Stimulated activated CD4-positive, alpha-beta T cell treated with anti-CD3 and anti-CD28 coated beads, TNF-alpha, amount 100 ng/mL, for 1 hour (primary cell): ENCODE results near the gene RMND5B.

ENCODE experiments used
- DNase-seq, 3 donors: peaks; one replicate each; pipeline ENCODE4 v3.0.0-alpha.2; 2020; ENCODE audit warnings: low read depth in 3 of 3, low spot score in 1 of 3

Gene RMND5B

GRCh38 chr5:178113141-178113787 lies 17.6 kb upstream of the RMND5B start, which contains the start of gene N4BP3:
N4BP3 (plus strand) TSS chr5:178113532; CDS start chr5:178119584, 6,052 bp downstream.
- DNase-seq: peak; percentile 67 to 77 (median 74)

GRCh38 chr5:178113841-178114324 lies 16.9 kb upstream of the RMND5B start:
- DNase-seq: no peak

GRCh38 chr5:178114325-178115135 lies 16.3 kb upstream of the RMND5B start:
- DNase-seq: peak in 1 of 3 donors; percentile 20

- no peak for DNase-seq
Observed at GRCh38 chr5:178115136-178115813, 15.5 kb upstream of the RMND5B start.

- DNase-seq: no peak
Observed at GRCh38 chr5:178115814-178116142, 15.0 kb upstream of the RMND5B start.

GRCh38 chr5:178116143-178116885 lies 14.5 kb upstream of the RMND5B start:
- DNase-seq: peak; percentile 25 to 57 (median 37)

GRCh38 chr5:178117923-178118701 lies 12.7 kb upstream of the RMND5B start:
- no peak for DNase-seq

- DNase-seq: no peak
Observed at GRCh38 chr5:178119915-178120606, 10.8 kb upstream of the RMND5B start.

GRCh38 chr5:178120607-178121357 lies 10.0 kb upstream of the RMND5B start:
- DNase-seq: peak; percentile 56 to 80 (median 74)

GRCh38 chr5:178121391-178122276 lies 9.2 kb upstream of the RMND5B start:
- no peak for DNase-seq

GRCh38 chr5:178122346-178122745 lies 8.5 kb upstream of the RMND5B start:
- no peak for DNase-seq

GRCh38 chr5:178123094-178123965 lies 7.5 kb upstream of the RMND5B start:
- no peak for DNase-seq

GRCh38 chr5:178123966-178124925 lies 6.6 kb upstream of the RMND5B start:
- DNase-seq: no peak

- no peak for DNase-seq
Observed at GRCh38 chr5:178125253-178125906, 5.4 kb upstream of the RMND5B start.

- DNase-seq: no peak
Observed at GRCh38 chr5:178126556-178126955, 4.3 kb upstream of the RMND5B start.
